Motor neuron (in vitro differentiated cells): ENCODE measurements around the gene BCR. TPM values are rescaled to one million over a fixed set of nuclear protein-coding genes. Genes with fewer than 3 reads are reported as not detected.

Experiments
- ATAC-seq, 8 experiments: fragments of 200-7000 bp; cut with Tn5 transposase; replicated peaks in 6 of 8; 2 replicates each; pipeline ENCODE4 v1.8.0; 2021; ENCODE audit warnings: mild to moderate bottlenecking in 8 of 8, moderate library complexity in 8 of 8
- H3K27ac ChIP-seq, 2 donors: fragments of 250-450 bp; sonication (Bioruptor Pico); 2 replicates each; pipeline ENCODE4 v1.9.0; 2021; ENCODE audit warnings: antibody characterized with exemption in 2 of 2, mild to moderate bottlenecking in 2 of 2, moderate library complexity in 1 of 2
- H3K4me1 ChIP-seq, 2 donors: fragments of 250-450 bp; sonication (Bioruptor Pico); replicated peaks in 1 of 2; 2 replicates each; pipeline ENCODE4 v1.6.1; 2021; ENCODE audit warnings: antibody characterized with exemption in 2 of 2, mild to moderate bottlenecking in 2 of 2, moderate library complexity in 1 of 2
- H3K4me3 ChIP-seq, 5 donors: fragments of 250-450 bp; sonication (Bioruptor Pico); 2 replicates each; pipeline ENCODE4 v1.9.0; 2021; ENCODE audit warnings: antibody characterized with exemption in 5 of 5, mild to moderate bottlenecking in 5 of 5, moderate library complexity in 4 of 5
- WGBS, 10 experiments: fragments of 450-650 bp; shearing (Covaris generic); methylation state at CpG; one replicate each; pipeline ENCODE4 v1.0.0; 2022; 5-methylcytosine and 5-hydroxymethylcytosine counted together
- in situ Hi-C, 9 experiments: fragments of 400-800 bp; cut with MboI; loops; one replicate each; pipeline ENCODE4 v1.15.0; 2021; ENCODE audit warnings: low sequenced_read_pairs in 9 of 9, low pct_unique_long_range_greater_than_20kb in 2 of 9; ENCODE audit not compliant: unreplicated experiment in 9 of 9
- total RNA-seq, 8 experiments: library from RNA; unstranded; fragments of 300-600 nt; gene quantifications; 2 replicates each; pipeline versions ENCODE4 v1.2.3 to v1.2.4, GENCODE V29; 2022

BCR gene
- total RNA-seq, 8 experiments from 2014 or later: 20.7 to 41.5 (median 28.6) TPM

GRCh38 chr22:23224846-23225245 lies 44.5 kb downstream of the BCR start:
- in situ Hi-C loops: no loop called here
- ATAC-seq: peak in 3 of 8 experiments; percentile 14 to 49 (median 42)
- H3K4me3 ChIP-seq: no peak overlapping the region
- peaks cover 61 to 63% of the 10 kb centered on the region in 2 donors for H3K4me1 ChIP-seq
- 88 to 100% (median 94%) methylated on average over 1 to 3 of the region's 7 CpGs; no CpG with 5 or more reads in 7 of the 10 experiments for WGBS, 10 experiments
- peak overlapping the region; percentile 65 to 66 for H3K27ac ChIP-seq

DNA sequence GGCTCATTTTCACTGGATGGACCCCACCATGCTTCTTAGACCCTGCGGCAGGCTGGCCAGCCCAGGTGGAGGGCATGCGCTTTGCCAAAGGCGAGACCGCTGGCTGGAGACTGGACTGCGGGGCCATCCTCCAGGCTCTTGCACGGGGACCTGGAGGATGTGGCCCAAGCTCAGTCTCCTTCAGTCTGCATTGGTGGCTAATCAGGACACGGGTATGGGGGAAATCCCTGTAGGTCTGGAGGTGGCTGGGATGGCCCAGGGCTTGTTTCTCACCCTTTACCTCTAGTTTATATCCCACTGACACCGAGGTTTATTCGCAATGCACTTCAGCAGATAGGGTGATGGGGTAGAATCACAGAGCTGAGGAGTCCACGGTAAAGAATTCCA lies 45.0 kb downstream of the BCR start:
- ATAC-seq: peak in 5 of 8 experiments; percentile 8 to 35 (median 34)
- H3K4me1 ChIP-seq: peaks cover 56 to 62% of the 10 kb centered on the region in 2 donors
- 0 to 100% (median 62%) methylated on average over 1 to 5 of the region's 10 CpGs; no CpG with 5 or more reads in 3 of the 10 experiments for WGBS, 10 experiments
- in situ Hi-C loops: no loop called here
- peak overlapping the region; percentile 65 to 66 for H3K27ac ChIP-seq
- H3K4me3 ChIP-seq: no peak overlapping the region

DNA sequence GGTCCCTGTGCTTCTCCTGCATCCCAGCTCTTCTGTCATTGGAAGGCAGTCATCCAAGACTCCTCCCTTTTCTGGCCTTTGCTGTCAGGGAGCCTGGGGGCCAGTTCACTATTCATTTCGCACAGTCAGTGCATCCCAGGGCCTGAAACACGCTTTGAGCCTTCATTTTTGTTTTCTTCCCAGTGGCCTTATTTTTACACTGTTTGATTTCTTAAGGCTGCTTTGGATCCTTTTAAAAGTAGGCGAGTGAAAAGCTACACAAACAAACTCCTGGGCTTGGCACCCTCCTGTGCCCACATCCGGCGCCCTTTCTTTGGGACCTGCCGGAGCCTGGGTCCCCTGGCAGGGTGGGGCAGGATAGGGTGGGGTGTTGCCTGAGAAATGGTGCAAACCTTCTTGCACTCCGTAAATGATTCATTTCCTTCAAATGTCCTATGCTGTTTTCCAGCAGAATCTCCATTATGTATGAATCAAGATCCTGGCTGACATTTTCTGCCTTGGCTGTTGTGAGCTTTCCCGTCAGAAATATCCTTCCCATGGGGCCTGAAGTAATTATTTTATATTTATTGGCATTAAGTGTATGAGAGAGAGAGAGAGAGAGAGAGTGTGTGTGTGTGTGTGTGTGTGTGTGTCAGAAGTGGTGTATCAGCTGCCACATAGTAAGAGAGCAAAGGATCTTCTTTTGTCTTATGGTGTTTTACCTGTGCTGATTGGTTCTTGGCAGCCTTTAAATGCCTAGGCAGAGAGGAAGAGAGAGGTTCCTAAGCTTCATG lies 45.6 kb downstream of the BCR start:
- H3K27ac ChIP-seq: peak overlapping the region; percentile 65 to 66
- 0 to 100% (median 29%) methylated on average over 1 to 4 of the region's 8 CpGs; no CpG with 5 or more reads in 2 of the 10 experiments for WGBS, 10 experiments
- H3K4me1 ChIP-seq: peaks cover 54 to 62% of the 10 kb centered on the region in 2 donors
- ATAC-seq: peak; percentile 69 to 93 (median 78)
- H3K4me3 ChIP-seq: no peak overlapping the region
- in situ Hi-C loops: no loop called here

GRCh38 chr22:23226497-23226850 lies 46.2 kb downstream of the BCR start:
- in situ Hi-C loops: no loop called here
- Histone ChIP-seq H3K27ac (peak overlapping the region; percentile 32 to 66), H3K4me1 (peaks cover 50 to 59% of the 10 kb centered on the region in 2 donors), H3K4me3 (no peak overlapping the region)
- peak in 2 of 8 experiments; percentile 2 to 3 for ATAC-seq

GRCh38 chr22:23227380-23227779 lies 47.1 kb downstream of the BCR start:
- WGBS, 10 experiments: 0 to 100% (median 95%) methylated on average over 1 of the region's 1 CpG; no CpG with 5 or more reads in 6 of the 10 experiments
- Histone ChIP-seq H3K27ac (peak overlapping the region; percentile 32 to 66), H3K4me3 (no peak overlapping the region), H3K4me1 (peaks cover 48 to 57% of the 10 kb centered on the region in 2 donors)
- peak in 1 of 8 experiments; percentile 3 for ATAC-seq
- in situ Hi-C loops: no loop called here

DNA sequence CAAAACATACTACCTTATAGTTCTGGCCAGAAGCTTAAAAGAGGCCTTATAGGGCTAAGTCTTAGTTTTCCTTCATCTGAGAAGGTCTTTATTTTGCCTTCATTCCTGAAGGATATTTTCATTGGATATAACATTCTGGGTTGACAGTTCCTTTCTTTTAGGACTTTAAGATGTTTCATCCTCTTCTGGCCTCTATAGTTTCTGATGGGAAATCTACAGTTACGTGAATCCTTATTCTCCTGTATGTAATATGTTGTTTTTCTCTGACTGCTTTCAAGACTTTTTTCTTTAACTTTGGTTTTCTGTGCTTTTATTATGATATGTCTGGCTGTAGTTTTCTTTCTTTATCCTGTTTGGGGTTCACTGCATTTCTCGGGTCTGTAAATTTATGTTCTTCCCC lies 48.2 kb downstream of the BCR start:
- peaks cover 45 to 58% of the 10 kb centered on the region in 2 donors for H3K4me1 ChIP-seq
- in situ Hi-C loops: no loop called here
- no peak overlapping the region for H3K4me3 ChIP-seq
- WGBS, 10 experiments: 74 to 100% (median 100%) methylated on average over 1 to 2 of the region's 2 CpGs
- H3K27ac ChIP-seq: no peak overlapping the region
- ATAC-seq: no peak

- ATAC-seq: no peak
- H3K4me1 ChIP-seq: peaks cover 42 to 56% of the 10 kb centered on the region in 2 donors
- in situ Hi-C loops: no loop called here
- no peak overlapping the region for H3K4me3 ChIP-seq
- peak overlapping the region in 1 of 2 donors; percentile 41 for H3K27ac ChIP-seq
- 60 to 90% (median 83%) methylated on average over 1 to 4 of the region's 4 CpGs; no CpG with 5 or more reads in 6 of the 10 experiments for WGBS, 10 experiments
These were observed 49.3 kb downstream of the BCR start for GRCh38 chr22:23229646-23230045.

GRCh38 chr22:23230348-23231068 lies 50.2 kb downstream of the BCR start:
- ATAC-seq: peak in 3 of 8 experiments; percentile 6 to 32 (median 9)
- H3K4me3 ChIP-seq: no peak overlapping the region
- H3K27ac ChIP-seq: peak overlapping the region; percentile 14 to 41
- 42 to 100% (median 68%) methylated on average over 2 to 4 of the region's 10 CpGs; no CpG with 5 or more reads in 4 of the 10 experiments for WGBS, 10 experiments
- H3K4me1 ChIP-seq: peaks cover 34 to 47% of the 10 kb centered on the region in 2 donors
- in situ Hi-C loops: no loop called here

GRCh38 chr22:23231471-23232093 lies 51.3 kb downstream of the BCR start:
- in situ Hi-C loops: no loop called here
- Histone ChIP-seq H3K4me1 (peaks cover 25 to 38% of the 10 kb centered on the region in 2 donors), H3K4me3 (no peak overlapping the region), H3K27ac (peak overlapping the region; percentile 14 to 26)
- WGBS, 10 experiments: 33 to 100% (median 60%) methylated on average over 1 to 3 of the region's 5 CpGs; no CpG with 5 or more reads in 5 of the 10 experiments
- ATAC-seq: no peak

DNA sequence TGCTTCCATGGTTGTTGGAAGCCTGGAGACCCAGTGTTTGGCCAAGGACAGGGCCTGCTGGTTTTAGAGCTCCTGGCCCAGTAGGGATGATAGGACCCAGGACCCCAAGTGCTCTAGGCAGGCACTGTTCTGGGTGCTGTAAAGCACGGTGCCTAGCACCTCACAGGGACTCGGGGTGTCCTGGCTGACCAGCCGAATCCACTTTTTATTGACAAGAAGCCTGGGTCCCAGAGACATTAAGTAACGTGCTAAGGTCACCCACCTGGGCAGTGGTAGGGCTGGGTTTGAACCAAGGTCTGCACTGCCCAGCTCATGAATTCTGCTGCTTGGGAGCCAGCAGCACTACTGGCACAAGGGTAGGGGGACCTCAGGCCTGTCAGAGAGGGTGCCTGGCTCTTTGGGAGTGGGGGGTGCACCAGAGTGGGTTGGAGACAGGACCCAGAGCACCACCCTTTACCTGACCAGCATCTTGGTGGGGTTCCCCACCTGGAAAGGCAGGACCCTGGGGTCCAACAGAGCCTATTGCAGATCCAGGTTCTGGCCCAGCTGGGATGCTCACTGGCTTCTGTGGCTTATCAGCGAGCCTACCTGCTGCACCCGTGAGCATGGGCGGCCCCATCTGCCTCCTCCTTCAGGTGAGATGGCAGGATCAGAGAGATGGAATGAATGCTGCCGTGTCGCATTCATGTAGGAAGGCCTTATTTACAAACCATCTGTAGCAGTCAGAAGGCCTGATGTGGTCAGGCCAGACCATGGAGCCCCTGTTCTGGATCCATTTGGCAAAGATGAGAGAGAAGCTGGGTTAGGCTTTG lies 52.0 kb downstream of the BCR start:
- in situ Hi-C loops: no loop called here
- WGBS, 10 experiments: 92 to 100% (median 98%) methylated on average over 2 to 4 of the region's 9 CpGs; no CpG with 5 or more reads in 6 of the 10 experiments
- peak overlapping the region; percentile 14 to 26 for H3K27ac ChIP-seq
- H3K4me3 ChIP-seq: no peak overlapping the region
- ATAC-seq: no peak
- peaks cover 27 to 38% of the 10 kb centered on the region in 2 donors for H3K4me1 ChIP-seq

- H3K27ac ChIP-seq: peak overlapping the region; percentile 14 to 37
- in situ Hi-C loops: no loop called here
- no peak overlapping the region for H3K4me3 ChIP-seq
- peak in 1 of 8 experiments; percentile 26 for ATAC-seq
- 0 to 80% (median 62%) methylated on average over 1 to 6 of the region's 11 CpGs; no CpG with 5 or more reads in 5 of the 10 experiments for WGBS, 10 experiments
- peaks cover 29 to 41% of the 10 kb centered on the region in 2 donors for H3K4me1 ChIP-seq
These were observed 52.8 kb downstream of the BCR start for GRCh38 chr22:23233084-23233531.

- in situ Hi-C loops: no loop called here
- Histone ChIP-seq H3K4me1 (peaks cover 29 to 41% of the 10 kb centered on the region in 2 donors), H3K4me3 (no peak overlapping the region), H3K27ac (peak overlapping the region; percentile 14 to 37)
- 50 to 100% (median 98%) methylated on average over 1 to 7 of the region's 10 CpGs; no CpG with 5 or more reads in 1 of the 10 experiments for WGBS, 10 experiments
- peak in 5 of 8 experiments; percentile 15 to 81 (median 59) for ATAC-seq
These were observed 53.6 kb downstream of the BCR start for GRCh38 chr22:23233752-23234408.
